Stromal cell of bone marrow (primary cell): Measurements from ENCODE around the gene PEPD.

Experiments
- DNase-seq: peaks from one replicate; pipeline ENCODE4 v3.0.0-alpha.2; 2012; ENCODE audit warnings: low read depth

PEPD gene

GRCh38 chr19:33458807-33459206 lies 62.8 kb downstream of the PEPD start:
- DNase-seq: no peak

- DNase-seq: no peak
Measured at GRCh38 chr19:33458171-33458633, 63.4 kb downstream of the PEPD start.

- DNase-seq: no peak
Measured at GRCh38 chr19:33456845-33457220, 64.8 kb downstream of the PEPD start.

- DNase-seq: no peak
Measured at GRCh38 chr19:33456076-33456844, 65.3 kb downstream of the PEPD start.

GRCh38 chr19:33453265-33453664 lies 68.3 kb downstream of the PEPD start:
- DNase-seq: no peak

- no peak for DNase-seq
Measured at GRCh38 chr19:33450689-33451088, 70.9 kb downstream of the PEPD start.

- DNase-seq: no peak
Measured at GRCh38 chr19:33449799-33450198, 71.8 kb downstream of the PEPD start.

GRCh38 chr19:33448159-33448516 lies 73.5 kb downstream of the PEPD start:
- no peak for DNase-seq

- no peak for DNase-seq
Measured at GRCh38 chr19:33447336-33448158, 74.0 kb downstream of the PEPD start.

GRCh38 chr19:33446330-33447293 lies 75.0 kb downstream of the PEPD start:
- DNase-seq: no peak

- DNase-seq: no peak
Measured at GRCh38 chr19:33445442-33446329, 75.9 kb downstream of the PEPD start.

- DNase-seq: no peak
Measured at GRCh38 chr19:33444562-33445441, 76.8 kb downstream of the PEPD start.

GRCh38 chr19:33443638-33444561 lies 77.7 kb downstream of the PEPD start:
- DNase-seq: no peak

- DNase-seq: no peak
Measured at GRCh38 chr19:33442706-33443105, 78.9 kb downstream of the PEPD start.

- no peak for DNase-seq
Measured at GRCh38 chr19:33441828-33442227, 79.8 kb downstream of the PEPD start.

- no peak for DNase-seq
Measured at GRCh38 chr19:33441277-33441699, 80.3 kb downstream of the PEPD start.

GRCh38 chr19:33440682-33441081 lies 80.9 kb downstream of the PEPD start:
- DNase-seq: no peak

- no peak for DNase-seq
Measured at GRCh38 chr19:33440241-33440640, 81.3 kb downstream of the PEPD start.
